K562 (cell line): ENCODE results near the gene THEM4. TPM values are rescaled to one million over a fixed set of nuclear protein-coding genes. Genes with fewer than 3 reads are reported as not detected.

Experiments used
- ADNP ChIP-seq: fragments of 200-800 bp; sonication (Bioruptor generic); IDR thresholded peaks from 2 replicates; pipeline ENCODE4 v1.6.1; 2016; ENCODE audit warnings: missing genetic modification characterization, missing compliant biosample characterization
- CCAR2 ChIP-seq: fragments of 200-400 bp; formaldehyde crosslinking; IDR thresholded peaks from 2 replicates; pipeline ENCODE4 v1.6.1; 2017; ENCODE audit warnings: mild to moderate bottlenecking, low read depth, low read length
- ELF1 ChIP-seq: fragments of 200-800 bp; sonication (Bioruptor generic); IDR thresholded peaks from 2 replicates; pipeline ENCODE4 v1.6.1; 2016; ENCODE audit warnings: missing genetic modification characterization, missing compliant biosample characterization
- ELF4 ChIP-seq: fragments of 450-650 bp; formaldehyde crosslinking; IDR thresholded peaks from 2 replicates; pipeline ENCODE4 v1.4.0; 2022; ENCODE audit warnings: missing genetic modification characterization
- ETV1 ChIP-seq: fragments of 450-650 bp; conservative IDR thresholded peaks from 2 replicates; pipeline ENCODE4 v1.6.1; 2016; ENCODE audit warnings: missing genetic modification characterization, control low read depth, low read depth, missing compliant biosample characterization
- FOXJ2 ChIP-seq: fragments of 200-800 bp; sonication (Bioruptor generic); IDR thresholded peaks from 2 replicates; pipeline ENCODE4 v1.6.1; 2016; ENCODE audit warnings: missing genetic modification characterization, missing compliant biosample characterization
- GABPA ChIP-seq: fragments of 200-800 bp; sonication (Bioruptor generic); conservative IDR thresholded peaks from 2 replicates; pipeline ENCODE4 v1.6.1; 2016; ENCODE audit warnings: low read depth, missing genetic modification characterization, missing compliant biosample characterization
- HCFC1 ChIP-seq: IDR thresholded peaks from 2 replicates; pipeline ENCODE4 v1.6.1; 2012; ENCODE audit warnings: low read depth, low read length, improper control_type of control experiment
- HLTF ChIP-seq: fragments of 450-650 bp; IDR thresholded peaks from 2 replicates; pipeline ENCODE4 v1.6.1; 2016
- HMG20A ChIP-seq: fragments of 450-650 bp; formaldehyde crosslinking; conservative IDR thresholded peaks from 2 replicates; pipeline ENCODE4 v1.4.0; 2020; ENCODE audit warnings: mild to moderate bottlenecking, mixed read lengths
- ILK ChIP-seq: fragments of 450-650 bp; IDR thresholded peaks from 2 replicates; pipeline ENCODE4 v1.6.1; 2016; ENCODE audit warnings: missing genetic modification characterization, low read depth, mild to moderate bottlenecking, missing compliant biosample characterization, moderate library complexity, borderline replicate concordance
- NCOA1 ChIP-seq: fragments of 450-650 bp; IDR thresholded peaks from 2 replicates; pipeline ENCODE4 v1.6.1; 2016; ENCODE audit warnings: low read depth
- NFE2 ChIP-seq: IDR thresholded peaks from 2 replicates; pipeline ENCODE4 v1.6.1; 2014; ENCODE audit warnings: antibody characterized with exemption, low read depth
- PHF21A ChIP-seq: fragments of 450-650 bp; IDR thresholded peaks from 2 replicates; pipeline ENCODE4 v1.6.1; 2017; ENCODE audit warnings: low read depth, borderline replicate concordance
- RBBP5 ChIP-seq: fragments of 200-600 bp; sonication (generic); IDR thresholded peaks from 2 replicates; pipeline ENCODE4 v1.6.1; 2012; ENCODE audit warnings: borderline replicate concordance, mild to moderate bottlenecking, low read length, control low read depth, inconsistent platforms; ENCODE audit not compliant: insufficient read depth, poor library complexity, severe bottlenecking
- RBM34 ChIP-seq: fragments of 200-400 bp; formaldehyde crosslinking; IDR thresholded peaks from 2 replicates; pipeline ENCODE4 v1.6.1; 2018; ENCODE audit warnings: low read length, borderline replicate concordance; ENCODE audit not compliant: insufficient read depth
- SAFB ChIP-seq: fragments of 200-400 bp; formaldehyde crosslinking; IDR thresholded peaks from 2 replicates; pipeline ENCODE4 v1.6.1; 2017; ENCODE audit warnings: low read depth, low read length, borderline replicate concordance
- SETDB1 ChIP-seq: IDR thresholded peaks from one replicate; pipeline ENCODE4 v1.6.1; 2012; ENCODE audit warnings: low read length, control low read depth, inconsistent platforms
- SIRT6 ChIP-seq: IDR thresholded peaks from one replicate; pipeline ENCODE4 v1.6.1; 2012; ENCODE audit warnings: low read depth, mild to moderate bottlenecking, control low read depth, inconsistent platforms, low read length, moderate library complexity
- TARDBP ChIP-seq: fragments of 450-650 bp; IDR thresholded peaks from 2 replicates; pipeline ENCODE4 v1.6.1; 2016
- TCF7 ChIP-seq: sonication (generic); IDR thresholded peaks from 2 replicates; pipeline ENCODE4 v1.6.1; 2016; ENCODE audit warnings: antibody characterized with exemption, borderline replicate concordance
- TCFL5 ChIP-seq: fragments of 250-450 bp; sonication (Bioruptor Pico); conservative IDR thresholded peaks from 2 replicates; pipeline ENCODE4 v1.6.1; 2021; ENCODE audit warnings: mild to moderate bottlenecking, moderate library complexity, matching md5 sums
- ZFP30 ChIP-seq: fragments of 250-450 bp; sonication (Bioruptor Pico); IDR thresholded peaks from 2 replicates; pipeline ENCODE4 v1.8.0; 2022; ENCODE audit warnings: moderate library complexity, mild to moderate bottlenecking, inconsistent platforms, borderline replicate concordance
- ZNF143 ChIP-seq: sonication (generic); formaldehyde crosslinking; IDR thresholded peaks from 2 replicates; pipeline ENCODE4 v1.9.0; 2022; ENCODE audit warnings: mild to moderate bottlenecking, missing genetic modification reagents
- ZNF398 ChIP-seq: fragments of 250-450 bp; sonication (Bioruptor Pico); IDR thresholded peaks from 2 replicates; pipeline ENCODE4 v1.8.0; 2021; ENCODE audit warnings: moderate library complexity, mild to moderate bottlenecking, inconsistent platforms
- ZNF586 ChIP-seq: fragments of 450-650 bp; formaldehyde crosslinking; conservative IDR thresholded peaks from 2 replicates; pipeline ENCODE4 v1.4.0; 2020; ENCODE audit warnings: mild to moderate bottlenecking, moderate library complexity
- ZNF830 ChIP-seq: fragments of 250-450 bp; sonication (Bioruptor Pico); IDR thresholded peaks from 2 replicates; pipeline ENCODE4 v1.5.0; 2021; ENCODE audit warnings: mild to moderate bottlenecking
- polyA plus RNA-seq, 8 experiments: library from polyadenylated mRNA; depleted of rRNA in 4 of 8; stranded (reverse) in 5 of 8; unstranded in 3 of 8; fragments of >200 nt; fragmentation: Nextera tagmentation in 2 of 8; fragmentation: Illumina TruSeq in 1 of 8; extraction: Ambion mirVana in 2 of 8; extraction: Trizol in 1 of 8; gene quantifications; 2 replicates each; pipeline versions ENCODE4 v1.2.1 to v1.2.3, GENCODE V29; 2011 to 2014; ENCODE audit warnings: inconsistent platforms in 1 of 8, missing spikeins in 1 of 8
- total RNA-seq, 7 experiments: library from RNA; depleted of rRNA in 6 of 7; stranded (reverse); fragments of >200 nt in 6 of 7; fragmentation: Illumina TruSeq in 2 of 7; extraction: Trizol in 2 of 7; gene quantifications; 2 replicates each; pipeline versions ENCODE4 v1.2.1 to v1.2.3, GENCODE V29; 2011 to 2021; ENCODE audit warnings: low replicate concordance in 1 of 7
- TF ChIP-seq, protein P1 (sequence below): fragments of 250-450 bp; sonication (Bioruptor Pico); IDR thresholded peaks from 2 replicates; pipeline ENCODE4 v1.5.0; 2021

The THEM4 gene
- total and polyA plus RNA-seq, 9 of the 15 experiments (the other 6 are each of a cell fraction or from before 2014, with no cell fraction given), result 8.6 to 71.9 (median 35.3) TPM

- TF ChIP-seq ETV1 (tag) (peak; percentile 91), ELF1 (tag) (peak; percentile 96), SETDB1 (no peak), ZFP30 (CRISPR knock-in tag) (no peak), HLTF (no peak), NCOA1 (peak; percentile 98), ZNF586 (CRISPR knock-in tag) (no peak), FOXJ2 (tag) (0 out of 2 replicates have a peak, but pooled peaks have one; percentile 33), HCFC1 (peak; percentile 82), TCF7 (no peak; the same call in 1 of the 2 replicates), ZNF143 (CRISPR knock-in tag) (peak; percentile 16; the same call in 1 of the 2 replicates), ZNF830 (0 out of 2 replicates have a peak, but pooled peaks have one; percentile 30), SIRT6 (no peak), PHF21A (no peak), TCFL5 (CRISPR knock-in tag) (no peak), HMG20A (no peak), ADNP (tag) (no peak), ELF4 (CRISPR knock-in tag) (no peak), CCAR2 (no peak), RBM34 (no peak), TARDBP (no peak), RBBP5 (peak; percentile 72), GABPA (tag) (peak; percentile 99), NFE2 (no peak), ZNF398 (CRISPR knock-in tag) (no peak), SAFB (0 out of 2 replicates have a peak, but pooled peaks have one; percentile 20), ILK (tag) (no peak)
- TF ChIP-seq, protein P1, sequence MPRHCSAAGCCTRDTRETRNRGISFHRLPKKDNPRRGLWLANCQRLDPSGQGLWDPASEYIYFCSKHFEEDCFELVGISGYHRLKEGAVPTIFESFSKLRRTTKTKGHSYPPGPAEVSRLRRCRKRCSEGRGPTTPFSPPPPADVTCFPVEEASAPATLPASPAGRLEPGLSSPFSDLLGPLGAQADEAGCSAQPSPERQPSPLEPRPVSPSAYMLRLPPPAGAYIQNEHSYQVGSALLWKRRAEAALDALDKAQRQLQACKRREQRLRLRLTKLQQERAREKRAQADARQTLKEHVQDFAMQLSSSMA, result no peak
Measured at GRCh38 chr1:151909167-151910149, at the start of gene THEM4 (continued).
